ENCODE data around the gene CTSH.
"Not testable (repeated sequence)": the region's sequence is repeated elsewhere in the genome, so short reads cannot be mapped to it uniquely, and the experiment has no call there.

CTSH gene

GRCh38 chr15:78949461-78949860 is 4.6 kb upstream of the CTSH start:
- DNase-seq: no peak
- in situ Hi-C loops (cut with MboI; ENCODE audit: low pct_unique_long_range_greater_than_20kb, low sequenced_read_pairs): no loop called here

- in situ Hi-C loops (cut with MboI; ENCODE audit: low pct_unique_long_range_greater_than_20kb, low sequenced_read_pairs): no loop called here
These were observed 2.7 kb upstream of the CTSH start for GRCh38 chr15:78947506-78947905.

DNA sequence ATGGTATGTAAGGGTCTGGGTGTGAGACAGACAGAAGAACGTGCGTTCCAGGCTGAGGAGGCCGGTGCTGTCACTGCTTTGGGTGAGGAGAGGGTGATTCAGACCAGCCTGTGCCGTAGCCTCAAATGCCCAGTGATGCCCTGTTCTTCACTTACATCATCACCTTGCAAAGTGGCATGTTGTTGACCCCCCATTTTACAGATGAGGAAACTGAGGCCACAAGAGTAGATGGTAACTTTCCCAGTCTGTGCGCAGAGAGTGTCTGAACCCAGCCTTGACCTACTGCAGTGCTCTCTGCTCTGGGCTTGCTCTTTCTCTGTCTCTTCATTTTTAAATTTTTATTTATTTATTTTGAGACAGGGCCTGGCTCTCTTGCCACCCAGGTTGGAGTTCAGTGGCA is 1.6 kb upstream of the CTSH start:
- DNase-seq: no peak
- in situ Hi-C loops (cut with MboI; ENCODE audit: low pct_unique_long_range_greater_than_20kb, low sequenced_read_pairs): no loop called here

More at GRCh38 chr15:78947506-78947905, 2.7 kb upstream of the CTSH start:
- DNase-seq: no peak

DNA sequence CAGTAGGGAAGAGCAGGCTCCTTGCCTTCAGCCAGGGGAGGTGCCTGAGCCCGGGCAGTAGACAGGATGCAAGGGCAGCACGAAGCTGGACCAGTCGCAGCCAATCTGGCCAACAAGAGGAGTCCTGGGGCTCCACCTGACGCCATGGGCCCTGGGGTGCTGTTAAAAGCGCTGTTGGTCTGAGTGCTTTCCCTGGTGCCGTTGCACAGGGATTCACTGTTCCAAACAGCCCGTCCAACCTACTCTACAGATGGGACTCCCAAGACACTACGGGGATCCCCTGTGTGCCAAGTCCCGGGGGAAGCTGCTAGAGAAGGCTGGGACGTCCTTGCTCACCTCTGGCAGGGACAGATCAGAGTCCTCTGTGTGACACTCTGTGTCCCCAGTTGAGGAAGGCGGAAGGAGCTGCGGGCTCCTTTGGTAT is 632 bp downstream of the CTSH start:
- in situ Hi-C loops (cut with MboI; ENCODE audit: low pct_unique_long_range_greater_than_20kb, low sequenced_read_pairs): no loop called here
- DNase-seq: no peak

DNA sequence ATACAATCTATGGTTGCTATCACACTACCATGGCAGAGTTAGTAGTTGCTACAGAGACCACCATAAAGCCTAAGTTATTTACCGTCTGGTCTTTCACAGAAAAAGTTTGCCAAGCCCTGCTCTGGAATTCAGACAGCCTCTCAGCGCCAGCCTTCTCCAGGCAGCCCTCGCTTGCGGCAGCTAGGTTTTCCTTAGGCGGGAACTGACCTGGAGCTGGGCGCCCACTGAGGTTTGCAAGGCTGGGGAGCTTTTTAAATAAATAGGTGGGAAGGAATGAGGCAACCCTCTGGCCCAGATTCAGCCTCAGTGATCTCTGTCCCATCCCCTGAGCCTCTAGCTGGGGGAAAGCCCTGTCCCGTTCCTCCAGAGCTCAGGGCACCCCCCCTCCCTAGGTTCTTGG is 1.2 kb downstream of the CTSH start:
- no peak for DNase-seq
- in situ Hi-C loops (cut with MboI; ENCODE audit: low pct_unique_long_range_greater_than_20kb, low sequenced_read_pairs): no loop called here

GRCh38 chr15:78942741-78943140 is 2.1 kb downstream of the CTSH start:
- no peak for DNase-seq

GRCh38 chr15:78938658-78939488 is 6.0 kb downstream of the CTSH start:
- peak; percentile 64 for DNase-seq
- in situ Hi-C loops (cut with MboI; ENCODE audit: low pct_unique_long_range_greater_than_20kb, low sequenced_read_pairs): no loop called here

More at GRCh38 chr15:78942741-78943140, 2.1 kb downstream of the CTSH start:
- in situ Hi-C loops (cut with MboI; ENCODE audit: low pct_unique_long_range_greater_than_20kb, low sequenced_read_pairs): no loop called here

- DNase-seq: peak; percentile 94
- in situ Hi-C loops (cut with MboI; ENCODE audit: low pct_unique_long_range_greater_than_20kb, low sequenced_read_pairs): no loop called here
These were observed 7.6 kb downstream of the CTSH start for GRCh38 chr15:78937132-78937739.

GRCh38 chr15:78934655-78935023 is 10.2 kb downstream of the CTSH start:
- in situ Hi-C loops (cut with MboI; ENCODE audit: low pct_unique_long_range_greater_than_20kb, low sequenced_read_pairs): no loop called here
- no peak for DNase-seq

DNA sequence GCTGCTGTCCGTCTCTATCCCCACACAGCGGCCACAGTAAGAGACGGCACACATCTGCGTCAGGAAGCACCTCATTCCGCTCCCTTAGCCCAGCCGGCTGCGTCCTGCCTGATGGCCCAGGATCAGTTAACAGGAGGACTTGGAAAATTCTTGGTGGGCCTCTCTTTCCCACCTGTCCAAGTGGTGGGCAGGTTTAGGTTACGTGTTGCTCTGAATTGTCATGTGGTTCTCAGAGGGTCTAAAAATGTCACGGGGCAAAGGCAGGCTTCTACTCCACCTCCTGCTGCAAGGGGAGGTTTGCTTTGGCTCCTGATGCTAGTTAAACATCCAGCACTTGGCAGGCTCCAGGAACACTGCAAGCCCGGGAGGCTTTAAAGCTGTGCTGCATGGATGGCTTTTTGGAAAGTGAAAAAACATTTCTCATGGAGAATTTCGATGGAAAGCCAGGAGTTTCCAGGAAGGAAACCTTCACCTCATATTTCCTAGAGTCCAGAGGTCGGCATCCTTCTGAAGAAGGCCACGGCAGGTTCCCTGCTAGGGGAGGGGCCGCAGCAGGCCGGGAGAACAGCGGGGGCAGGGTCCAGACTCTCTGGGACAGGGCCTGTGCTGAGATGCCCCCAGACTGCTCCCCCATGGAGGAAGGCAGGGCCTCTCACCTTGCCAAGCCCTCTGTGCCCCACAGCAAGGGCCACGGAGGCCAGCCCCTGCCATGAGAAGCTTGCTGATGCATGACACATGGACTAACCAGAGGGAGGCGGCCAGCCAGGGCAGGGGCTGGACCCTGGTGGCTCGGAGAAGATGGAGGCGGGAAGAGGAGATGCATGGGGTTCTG is 10.8 kb downstream of the CTSH start:
- in situ Hi-C loops (cut with MboI; ENCODE audit: low pct_unique_long_range_greater_than_20kb, low sequenced_read_pairs): no loop called here

DNA sequence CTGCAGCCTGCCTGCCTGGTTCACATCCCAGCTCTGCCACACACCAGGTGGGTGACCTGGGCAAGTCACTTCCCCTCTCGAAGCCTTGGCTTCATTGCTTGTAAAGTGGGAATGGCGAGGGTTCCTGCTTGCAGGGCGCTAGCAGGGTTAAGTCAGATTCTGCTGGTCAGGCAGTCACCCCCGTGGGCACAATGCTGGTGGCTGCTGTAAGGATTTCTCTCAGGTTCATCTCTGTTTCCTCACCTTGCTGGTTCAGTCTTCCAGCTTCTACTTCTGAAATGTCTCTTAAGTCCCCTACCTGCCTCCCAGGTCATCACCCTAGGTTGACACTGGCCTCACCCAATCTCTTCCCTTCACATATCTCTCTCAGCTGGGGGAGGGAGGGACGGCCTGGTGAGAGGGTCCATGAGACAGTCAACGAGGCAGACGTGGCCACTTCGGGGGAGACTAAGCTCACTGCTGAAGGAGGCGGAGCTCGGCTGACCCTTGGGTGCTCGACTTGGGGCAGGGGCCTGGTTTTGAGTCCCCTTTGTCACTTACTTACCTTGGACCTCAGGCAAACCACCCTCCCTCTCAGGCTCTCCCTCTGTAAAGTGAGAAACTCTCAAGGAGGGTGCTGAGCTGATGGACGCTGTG is 11.5 kb downstream of the CTSH start:
- in situ Hi-C loops (cut with MboI; ENCODE audit: low pct_unique_long_range_greater_than_20kb, low sequenced_read_pairs): no loop called here
- DNase-seq: no peak

More for the DNA sequence above, 10.8 kb downstream of the CTSH start:
- no peak for DNase-seq

GRCh38 chr15:78932258-78932808 is 12.5 kb downstream of the CTSH start:
- in situ Hi-C loops (cut with MboI; ENCODE audit: low pct_unique_long_range_greater_than_20kb, low sequenced_read_pairs): no loop called here
- DNase-seq: no peak

DNA sequence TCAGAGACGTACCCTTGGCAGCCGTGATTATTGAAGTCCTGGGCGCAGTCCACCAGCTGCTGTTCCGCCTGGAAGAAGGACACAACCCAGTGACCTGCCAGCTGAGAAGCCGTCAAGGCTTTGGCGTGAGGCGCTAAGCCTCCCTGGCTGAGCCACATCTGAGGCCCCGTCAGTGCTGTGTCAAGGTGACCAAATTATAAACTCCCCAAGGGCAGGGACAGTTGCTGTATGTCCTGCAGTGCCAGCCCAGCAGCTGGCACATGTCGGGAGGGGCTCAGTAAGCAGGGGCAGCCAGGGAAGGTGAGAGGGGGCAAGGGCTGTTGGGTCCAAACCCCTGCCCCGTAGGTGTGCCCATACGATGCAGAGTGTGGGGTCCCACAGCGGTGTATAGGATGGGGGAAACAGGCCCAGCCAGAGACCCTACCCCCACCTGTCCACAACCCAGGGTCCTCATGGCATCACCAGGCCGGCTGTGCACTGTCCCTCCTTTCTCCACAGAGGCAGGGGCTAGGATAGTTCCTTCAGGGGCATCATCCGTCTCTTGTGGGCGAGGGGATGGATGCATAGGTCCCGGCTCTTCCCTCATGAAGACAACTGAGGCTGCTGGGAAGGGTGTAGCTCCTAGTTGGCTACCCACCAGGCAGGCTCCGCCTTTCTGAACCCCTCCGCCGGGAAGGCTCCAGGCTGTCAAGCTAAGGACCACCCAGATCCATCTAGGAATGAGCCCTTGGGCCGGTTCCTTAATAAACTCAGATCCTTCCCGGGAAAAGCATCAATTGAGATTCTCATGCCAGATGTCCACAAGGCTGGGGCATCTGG is 13.2 kb downstream of the CTSH start:
- DNase-seq: no peak
- in situ Hi-C loops (cut with MboI; ENCODE audit: low pct_unique_long_range_greater_than_20kb, low sequenced_read_pairs): no loop called here

DNA sequence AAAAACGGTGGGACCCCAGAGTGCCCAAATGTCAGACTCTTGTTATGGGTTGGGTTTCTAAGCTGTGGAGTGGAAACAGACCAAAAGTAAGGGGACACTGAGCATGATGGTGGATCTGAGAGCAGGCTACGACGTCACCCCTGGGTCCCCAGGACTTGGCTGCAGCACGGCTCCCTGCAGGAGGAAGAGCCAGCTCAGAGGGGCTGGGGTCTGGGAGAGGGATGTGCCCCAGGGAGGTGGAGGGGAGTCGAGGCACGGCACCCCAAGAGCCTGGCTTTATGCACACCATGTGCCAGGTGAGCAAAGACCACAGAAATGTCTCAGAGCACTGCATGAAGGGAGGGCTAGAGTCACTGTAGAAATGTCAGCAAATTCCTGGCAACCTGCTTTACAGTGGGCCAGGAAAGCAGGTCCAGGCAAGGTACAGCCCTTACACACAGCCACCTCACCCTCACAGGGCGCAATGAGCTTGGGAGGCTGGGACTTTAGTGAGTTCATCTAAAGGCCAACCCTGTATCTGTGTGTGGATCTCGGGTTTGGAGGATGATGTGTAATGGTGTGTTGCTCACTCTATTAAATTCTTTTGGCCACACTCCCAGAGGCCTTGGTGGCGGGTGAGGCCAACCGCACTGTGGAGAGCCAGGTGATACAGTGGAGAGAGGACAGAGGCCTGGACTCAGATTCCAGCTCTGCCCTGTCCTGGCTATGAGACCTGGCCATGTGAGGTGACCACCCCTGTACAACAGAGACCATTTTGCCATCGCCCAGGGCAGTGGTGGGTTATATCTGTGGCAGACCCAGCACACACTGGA is 14.1 kb downstream of the CTSH start:
- in situ Hi-C loops (cut with MboI; ENCODE audit: low pct_unique_long_range_greater_than_20kb, low sequenced_read_pairs): no loop called here
- DNase-seq: no peak

- in situ Hi-C loops (cut with MboI; ENCODE audit: low pct_unique_long_range_greater_than_20kb, low sequenced_read_pairs): no loop called here
- no peak for DNase-seq
These were observed 15.1 kb downstream of the CTSH start for GRCh38 chr15:78929536-78930264.

- in situ Hi-C loops (cut with MboI; ENCODE audit: low pct_unique_long_range_greater_than_20kb, low sequenced_read_pairs): no loop called here
- DNase-seq: no peak
These were observed 16.2 kb downstream of the CTSH start for GRCh38 chr15:78928616-78929093.

DNA sequence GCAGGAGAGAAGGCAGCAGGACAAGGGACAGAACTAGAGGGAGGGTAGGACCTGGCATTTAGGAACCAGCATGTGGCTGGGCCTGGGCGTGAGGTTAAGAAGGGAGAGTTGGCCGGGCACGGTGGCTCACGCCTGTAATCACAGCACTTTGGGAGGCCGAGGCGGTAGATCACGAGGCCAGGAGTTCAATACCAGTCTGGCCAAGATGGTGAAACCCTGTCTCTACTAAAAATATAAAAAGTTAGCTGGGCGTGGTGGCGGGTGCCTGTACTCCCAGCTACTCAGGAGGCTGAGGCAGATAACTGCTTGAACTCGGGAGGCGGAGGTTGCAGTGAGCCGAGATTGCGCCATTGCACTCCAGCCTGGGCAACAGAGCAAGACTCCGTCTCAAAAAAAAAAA is 16.7 kb downstream of the CTSH start:
- in situ Hi-C loops (cut with MboI; ENCODE audit: low pct_unique_long_range_greater_than_20kb, low sequenced_read_pairs); DNase-seq: not testable (repeated sequence)
